Adipose tissue (tissue), 3 donors: ENCODE measurements around the gene COL18A1. TPM values are rescaled to one million over a fixed set of nuclear protein-coding genes. Genes with fewer than 3 reads are reported as not detected.
"Not testable (repeated sequence)": the region's sequence is repeated elsewhere in the genome, so short reads cannot be mapped to it uniquely, and the experiment has no call there.

Source experiments
- H3K27ac ChIP-seq: one replicate; pipeline ENCODE4 v1.5.1; 2013; ENCODE audit warnings: low read depth, low read length
- WGBS, 3 donors: extraction: QIAGEN DNeasy Blood & Tissue Kit; methylation state at CpG; one replicate each; pipeline ENCODE4 v1.1.7; 2013; 5-methylcytosine and 5-hydroxymethylcytosine counted together
- polyA plus RNA-seq, 3 donors: library from polyadenylated mRNA; stranded (reverse); fragments of 200-250 nt; gene quantifications; one replicate each; pipeline ENCODE4 v1.2.3, GENCODE V29; 2013
- donor health status: healthy with polysubstance abuse.
- donor health status: Bipolar disorder and iron deficiency.
- donor health status: healthy.

COL18A1 gene
- polyA plus RNA-seq, 3 donors = 42.2 to 93.6 (median 50.6) TPM

- 75 to 86% (median 78%) methylated on average over 30 to 33 of the region's 33 CpGs for WGBS, 3 donors
- no peak overlapping the region for H3K27ac ChIP-seq
Observed at GRCh38 chr21:45556645-45557615, 152.0 kb downstream of the COL18A1 start.

DNA sequence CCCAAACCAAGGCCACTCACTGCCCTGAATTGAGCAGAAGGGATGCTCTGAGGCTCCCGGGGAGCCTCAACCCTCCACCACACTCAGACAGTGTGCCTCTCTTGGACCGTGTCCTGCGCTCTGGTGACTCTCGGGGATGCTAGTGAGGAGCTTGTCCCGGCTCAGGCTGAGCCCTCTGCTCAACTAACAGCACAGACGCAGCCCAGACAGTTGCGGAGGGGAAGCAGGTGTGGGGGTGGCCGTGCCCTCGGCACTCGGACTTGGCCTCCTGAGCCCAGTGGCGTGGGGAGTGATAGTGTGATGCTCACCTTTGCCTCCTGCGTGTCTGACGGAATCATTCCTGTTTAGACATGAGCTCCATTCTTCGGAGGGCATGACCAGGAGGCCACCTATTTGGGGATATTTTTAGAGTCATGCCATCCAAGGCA lies 152.7 kb downstream of the COL18A1 start:
- 84 to 86% (median 85%) methylated on average over 14 of the region's 14 CpGs for WGBS, 3 donors
- H3K27ac ChIP-seq = no peak overlapping the region

DNA sequence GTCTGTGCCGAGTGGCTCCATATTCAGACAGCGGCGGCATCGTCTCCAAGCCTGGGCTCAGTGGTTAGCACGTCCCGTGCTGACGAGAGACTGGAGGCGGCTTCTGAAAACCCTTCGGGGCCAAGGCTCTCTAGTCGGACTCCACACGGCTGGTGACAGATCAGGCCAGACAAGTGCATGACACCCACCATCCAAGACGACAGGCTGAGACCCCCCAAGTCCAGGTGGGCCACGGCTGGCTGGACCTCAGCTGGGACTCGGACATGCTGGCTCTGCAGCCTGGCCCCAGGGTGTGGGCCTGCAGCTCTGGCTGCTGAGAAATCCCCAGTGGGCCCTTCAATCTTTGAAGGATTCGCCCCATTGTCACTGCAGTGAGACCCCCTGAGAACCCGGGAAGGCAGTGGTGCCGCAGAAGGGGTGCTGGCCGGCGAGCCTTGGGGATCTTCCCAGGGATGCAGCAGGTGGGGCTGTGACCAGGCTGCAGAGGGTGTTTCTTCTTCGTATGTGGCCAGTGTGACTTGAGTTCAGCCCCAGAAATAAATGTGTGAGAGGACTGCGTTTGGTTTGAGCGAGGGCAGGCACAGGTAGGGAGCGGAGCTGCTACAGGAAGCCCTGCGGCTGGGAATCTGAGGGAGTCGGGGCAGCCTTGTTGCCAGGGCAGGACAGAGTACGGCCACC lies 153.2 kb downstream of the COL18A1 start:
- WGBS, 3 donors = 76 to 85% (median 84%) methylated on average over 26 of the region's 26 CpGs
- H3K27ac ChIP-seq = no peak overlapping the region

DNA sequence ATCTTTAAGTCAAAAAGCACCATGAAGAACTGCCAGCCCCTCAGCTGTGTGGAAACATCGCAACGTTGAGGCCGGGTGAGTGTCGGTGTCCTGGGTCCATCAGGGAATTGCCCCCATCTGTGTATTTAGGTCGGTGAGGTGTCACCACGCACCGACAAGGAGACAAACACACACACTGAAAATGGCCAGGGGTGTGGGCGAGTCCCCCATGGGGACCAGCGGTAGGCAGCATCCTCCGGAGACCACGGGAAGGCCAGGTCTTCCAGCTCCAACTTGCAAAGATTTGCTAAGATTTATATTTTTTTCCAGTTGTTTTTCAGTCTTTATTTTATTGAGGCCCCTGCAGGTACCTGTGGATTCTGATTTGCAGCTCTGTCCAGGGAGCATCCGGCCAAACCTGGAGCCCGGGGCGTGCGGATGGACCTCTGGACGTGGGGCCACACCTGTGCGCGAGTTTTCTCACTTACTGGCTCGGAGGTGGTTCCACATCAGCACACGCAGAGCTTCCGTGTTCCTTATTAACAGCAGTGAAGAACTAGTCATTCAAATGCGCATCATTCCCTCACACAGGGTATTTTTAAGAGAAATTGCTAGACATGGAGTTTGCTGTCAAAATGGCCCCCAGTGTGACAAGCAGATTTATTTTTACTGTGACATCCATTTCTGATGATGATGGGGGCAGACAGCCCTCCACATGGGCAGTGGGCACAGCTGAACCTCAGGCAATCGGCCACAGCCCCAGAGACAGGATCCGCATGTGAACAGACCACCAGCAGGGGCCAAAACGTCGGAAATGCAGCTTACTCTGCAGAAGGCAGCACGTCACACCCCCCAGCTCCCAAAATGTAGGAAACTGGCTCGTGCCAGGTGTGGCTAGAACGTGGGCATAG lies 154.5 kb downstream of the COL18A1 start:
- H3K27ac ChIP-seq = no peak overlapping the region

GRCh38 chr21:45560106-45561021 lies 155.4 kb downstream of the COL18A1 start:
- H3K27ac ChIP-seq = no peak overlapping the region
- WGBS, 3 donors = 74 to 86% (median 85%) methylated on average over 30 of the region's 30 CpGs

More for the DNA sequence above, 154.5 kb downstream of the COL18A1 start:
- WGBS, 3 donors = 76 to 83% (median 81%) methylated on average over 29 of the region's 29 CpGs

- WGBS, 3 donors = 88 to 92% (median 89%) methylated on average over 8 of the region's 8 CpGs
- H3K27ac ChIP-seq = not testable (repeated sequence)
Observed at GRCh38 chr21:45561241-45561640, 156.3 kb downstream of the COL18A1 start.

GRCh38 chr21:45562402-45562801 lies 157.4 kb downstream of the COL18A1 start:
- no peak overlapping the region for H3K27ac ChIP-seq
- 48 to 56% (median 52%) methylated on average over 10 of the region's 10 CpGs for WGBS, 3 donors

DNA sequence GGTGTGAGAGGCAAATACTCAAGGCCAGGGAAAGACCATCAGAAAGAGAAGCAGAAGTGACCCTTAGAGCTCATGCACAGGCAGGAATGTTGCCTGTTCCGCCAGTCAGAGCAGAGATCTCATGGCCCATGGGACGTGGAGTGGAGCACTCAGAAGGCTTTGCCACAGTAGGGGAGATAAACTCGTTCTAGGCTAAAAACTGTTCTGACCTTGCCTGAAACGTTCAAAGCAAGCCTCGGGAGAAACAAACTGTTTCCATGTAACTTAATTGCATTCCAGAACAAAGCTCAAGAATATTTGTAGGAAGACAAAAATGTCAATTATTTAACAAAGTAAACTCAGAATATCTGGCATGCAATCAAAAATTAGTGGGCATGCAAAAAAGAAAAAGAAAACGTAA lies 158.0 kb downstream of the COL18A1 start:
- no peak overlapping the region for H3K27ac ChIP-seq
- 24 to 58% (median 53%) methylated on average over 6 of the region's 6 CpGs for WGBS, 3 donors

Other genes with a start within 250 kb of the COL18A1 start
- 10 to 100 TPM; 13.7 to 23.3 (median 15.9) TPM for gene POFUT2, start 117.3 kb upstream of the COL18A1 start, polyA plus RNA-seq
- 10 to 100 TPM in 1 of 3 donors, 1 to 10 TPM in 2; 7.0 to 24.2 (median 9.3) TPM for gene SLC19A1, start 137.3 kb downstream of the COL18A1 start, polyA plus RNA-seq
- 1 to 10 TPM; 1.7 to 9.5 (median 2.2) TPM for gene PCBP3, start 238.6 kb downstream of the COL18A1 start, polyA plus RNA-seq